Measurements from ENCODE around the gene LRP6.
"Not testable (repeated sequence)": the region's sequence is repeated elsewhere in the genome, so short reads cannot be mapped to it uniquely, and the experiment has no call there.

LRP6 gene

DNA sequence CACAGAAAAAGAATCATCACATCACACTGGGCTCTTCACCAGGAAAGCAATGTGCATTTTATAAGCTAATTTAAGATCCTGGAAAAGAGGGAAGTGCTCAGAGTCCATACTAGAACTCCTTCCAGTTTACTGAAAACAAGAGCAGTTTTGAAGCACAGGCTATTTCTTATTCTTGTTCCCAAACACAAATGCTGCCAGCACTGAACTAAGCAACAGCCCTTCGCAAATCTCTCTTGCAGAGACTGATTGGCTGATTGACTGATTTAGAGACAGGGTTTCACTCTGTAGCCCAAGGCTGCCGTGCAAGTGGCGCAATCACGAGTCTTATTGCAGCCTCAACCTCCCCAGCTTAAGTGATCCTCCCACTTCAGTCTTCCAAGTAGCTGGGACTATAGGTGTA lies 151.3 kb downstream of the LRP6 start:
- Mint-ChIP-seq H3K27ac (no peak overlapping the region), H3K4me1 (ENCODE audit: low read depth) (no peaks in the 10 kb centered on the region), H3K4me3 (no peak overlapping the region), H3K36me3 (ENCODE audit: low read depth) (no peaks in the 10 kb centered on the region), H3K9me3 (no peaks in the 10 kb centered on the region), H3K27me3 (ENCODE audit: low read depth) (peaks cover 4% of the 10 kb centered on the region)

DNA sequence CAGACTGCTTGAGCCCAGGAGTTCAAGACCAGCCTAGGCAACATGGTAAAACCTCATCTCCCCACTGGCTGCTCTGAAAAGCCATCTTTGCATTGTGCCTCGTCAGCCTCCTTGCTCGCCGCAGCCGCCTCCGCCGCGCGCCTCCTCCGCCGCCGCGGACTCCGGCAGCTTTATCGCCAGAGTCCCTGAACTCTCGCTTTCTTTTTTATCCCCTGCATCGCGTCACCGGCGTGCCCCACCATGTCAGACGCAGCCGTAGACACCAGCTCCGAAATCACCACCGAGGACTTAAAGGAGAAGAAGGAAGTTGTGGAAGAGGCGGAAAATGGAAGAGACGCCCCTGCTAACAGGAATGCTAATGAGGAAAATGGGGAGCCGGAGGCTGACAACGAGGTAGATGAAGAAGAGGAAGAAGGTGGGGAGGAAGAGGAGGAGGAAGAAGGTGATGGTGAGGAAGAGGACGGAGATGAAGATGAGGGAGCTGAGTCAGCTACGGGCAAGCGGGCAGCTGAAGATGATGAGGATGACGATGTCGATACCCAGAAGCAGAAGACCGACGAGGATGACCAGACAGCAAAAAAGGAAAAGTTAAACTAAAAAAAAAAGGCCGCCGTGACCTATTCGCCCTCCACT lies 155.8 kb downstream of the LRP6 start:
- not testable (repeated sequence) for H3K27ac Mint-ChIP-seq; H3K4me1 Mint-ChIP-seq (ENCODE audit: low read depth); H3K36me3 Mint-ChIP-seq (ENCODE audit: low read depth); H3K4me3 Mint-ChIP-seq; H3K27me3 Mint-ChIP-seq (ENCODE audit: low read depth)
- peaks cover 23% of the 10 kb centered on the region for H3K9me3 Mint-ChIP-seq

DNA sequence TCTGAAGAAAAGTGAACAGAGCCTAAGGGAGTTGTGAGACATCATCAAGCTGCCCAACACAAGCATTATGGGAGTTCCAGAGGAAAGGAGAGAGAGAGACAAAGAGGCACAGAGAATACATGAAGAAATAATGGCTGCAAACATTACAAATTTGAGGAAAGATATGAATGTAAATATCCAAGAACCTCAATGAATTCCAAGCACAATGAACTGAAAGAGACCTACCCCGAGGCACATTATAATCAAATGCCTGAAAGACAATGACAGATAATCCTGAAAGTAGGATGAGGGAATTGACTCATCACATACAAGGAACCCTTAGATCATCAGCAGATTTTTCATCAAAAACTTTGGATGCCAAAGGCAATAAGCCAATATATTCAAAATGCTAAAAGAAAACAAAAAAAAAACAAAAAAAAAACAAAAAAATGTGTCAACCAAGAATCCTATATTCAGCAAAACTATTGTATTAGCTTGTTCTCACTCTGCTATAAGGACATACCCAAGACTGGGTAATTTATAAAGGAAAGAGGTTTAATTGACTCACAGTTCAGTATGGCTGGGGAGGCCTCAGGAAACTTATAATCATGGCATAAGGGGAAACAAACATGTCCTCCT lies 158.3 kb downstream of the LRP6 start:
- Mint-ChIP-seq H3K36me3 (ENCODE audit: low read depth) (peaks cover 2% of the 10 kb centered on the region), H3K4me3 (no peak overlapping the region), H3K27ac (no peak overlapping the region), H3K9me3 (peaks cover 31% of the 10 kb centered on the region), H3K4me1 (ENCODE audit: low read depth) (no peaks in the 10 kb centered on the region), H3K27me3 (ENCODE audit: low read depth) (no peaks in the 10 kb centered on the region)

DNA sequence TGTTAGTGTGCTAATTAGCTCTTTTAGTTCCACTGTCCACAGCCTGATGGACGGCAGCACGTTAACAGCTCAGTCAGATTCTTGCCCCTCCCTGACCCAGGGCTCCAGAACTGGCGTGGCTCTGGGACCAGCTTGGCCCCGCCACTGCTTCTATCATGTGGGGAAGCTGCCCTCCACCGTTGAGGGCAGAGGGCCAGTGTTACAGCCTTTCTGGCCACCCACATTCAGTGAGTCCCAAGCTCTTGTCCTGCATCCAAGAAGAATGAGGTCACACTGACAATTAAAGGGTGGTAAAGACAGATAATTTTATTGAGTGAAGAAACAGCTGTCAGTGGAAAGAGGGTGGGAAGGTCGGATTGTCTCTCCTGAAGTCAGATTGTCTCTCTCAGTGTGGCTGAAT lies 159.2 kb downstream of the LRP6 start:
- H3K36me3 Mint-ChIP-seq (ENCODE audit: low read depth): peaks cover 5% of the 10 kb centered on the region
- no peaks in the 10 kb centered on the region for H3K27me3 Mint-ChIP-seq (ENCODE audit: low read depth)
- no peak overlapping the region for H3K4me3 Mint-ChIP-seq
- peaks cover 35% of the 10 kb centered on the region for H3K9me3 Mint-ChIP-seq
- no peak overlapping the region for H3K27ac Mint-ChIP-seq
- H3K4me1 Mint-ChIP-seq (ENCODE audit: low read depth): no peaks in the 10 kb centered on the region

DNA sequence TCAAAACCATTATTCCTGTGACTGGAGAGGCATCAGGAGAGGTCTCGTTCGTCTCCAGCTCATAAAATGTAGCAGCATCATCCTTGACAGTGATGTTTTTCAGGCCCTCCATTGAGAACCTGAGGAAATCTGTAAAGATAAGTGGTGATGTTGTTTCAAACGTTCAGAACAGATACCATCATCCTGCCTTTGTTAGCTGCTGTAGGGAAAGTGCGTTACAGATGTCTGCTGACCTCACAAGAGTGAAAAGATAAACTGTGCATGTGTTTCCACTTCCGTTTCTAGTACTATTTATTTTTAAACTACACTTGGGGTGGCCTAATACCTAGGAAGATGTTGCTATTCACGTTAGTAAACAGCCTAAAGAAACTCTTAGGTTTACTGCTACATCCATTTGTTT lies 167.7 kb downstream of the LRP6 start:
- no peak overlapping the region for H3K27ac Mint-ChIP-seq
- peaks cover 4% of the 10 kb centered on the region for H3K9me3 Mint-ChIP-seq
- peaks cover 12% of the 10 kb centered on the region for H3K36me3 Mint-ChIP-seq (ENCODE audit: low read depth)
- no peaks in the 10 kb centered on the region for H3K27me3 Mint-ChIP-seq (ENCODE audit: low read depth)
- no peaks in the 10 kb centered on the region for H3K4me1 Mint-ChIP-seq (ENCODE audit: low read depth)
- no peak overlapping the region for H3K4me3 Mint-ChIP-seq

DNA sequence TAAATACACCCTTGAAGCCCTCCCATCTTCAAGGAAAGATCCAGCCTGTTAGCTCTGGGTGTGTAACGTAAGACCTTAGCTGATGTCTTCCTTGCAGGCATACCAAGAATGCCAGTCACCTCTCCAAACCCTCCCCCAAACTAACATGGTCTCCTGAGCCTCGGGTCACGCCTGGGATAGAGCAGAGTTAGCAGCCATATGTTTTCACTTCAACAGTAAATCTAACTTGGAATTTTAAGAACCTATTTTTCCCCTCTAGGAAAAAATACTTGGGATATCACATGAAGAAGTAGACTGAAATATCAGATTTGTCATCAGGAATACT lies 168.2 kb downstream of the LRP6 start:
- H3K27ac Mint-ChIP-seq: no peak overlapping the region
- peaks cover 4% of the 10 kb centered on the region for H3K9me3 Mint-ChIP-seq
- peaks cover 12% of the 10 kb centered on the region for H3K36me3 Mint-ChIP-seq (ENCODE audit: low read depth)
- H3K4me3 Mint-ChIP-seq: no peak overlapping the region
- H3K27me3 Mint-ChIP-seq (ENCODE audit: low read depth): no peaks in the 10 kb centered on the region
- no peaks in the 10 kb centered on the region for H3K4me1 Mint-ChIP-seq (ENCODE audit: low read depth)

DNA sequence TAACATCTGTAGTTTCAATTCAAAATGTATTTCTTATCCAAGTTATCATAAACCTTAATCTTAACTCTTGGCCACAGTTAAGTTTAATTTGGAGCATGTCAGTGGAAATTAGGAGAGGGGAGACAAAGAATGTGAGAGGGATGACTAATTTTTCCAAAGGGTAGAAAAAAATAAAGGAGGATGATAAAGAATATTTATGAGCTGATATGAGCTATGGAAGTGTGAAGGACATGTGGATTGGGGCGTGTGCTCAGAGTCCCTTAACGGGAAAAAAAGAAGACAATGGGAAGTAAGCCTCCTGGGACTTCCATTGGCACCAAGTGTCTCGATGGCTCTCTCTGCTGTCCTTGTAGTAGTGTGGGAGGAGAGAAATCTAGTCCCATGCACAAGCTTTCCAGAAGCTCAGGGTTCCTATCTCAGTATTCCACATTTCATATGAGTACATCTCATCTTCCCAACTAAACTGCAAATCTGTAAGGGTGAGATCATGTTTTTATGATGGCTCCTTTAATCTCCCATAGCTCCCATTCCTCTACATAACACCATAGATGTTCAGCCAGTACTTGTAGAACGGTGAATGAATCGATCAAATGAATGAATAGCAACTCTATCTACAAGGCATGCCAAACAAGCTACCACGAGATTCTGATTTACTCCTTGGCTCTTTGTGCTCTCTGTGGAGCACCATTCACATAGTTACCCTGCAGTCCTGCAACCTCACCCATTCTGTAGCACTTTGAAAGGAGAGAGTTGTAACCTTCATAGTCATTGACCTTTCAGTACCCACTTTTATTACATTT lies 168.8 kb downstream of the LRP6 start:
- no peak overlapping the region for H3K27ac Mint-ChIP-seq
- no peaks in the 10 kb centered on the region for H3K4me1 Mint-ChIP-seq (ENCODE audit: low read depth)
- peaks cover 10% of the 10 kb centered on the region for H3K36me3 Mint-ChIP-seq (ENCODE audit: low read depth)
- no peaks in the 10 kb centered on the region for H3K9me3 Mint-ChIP-seq
- no peak overlapping the region for H3K4me3 Mint-ChIP-seq
- H3K27me3 Mint-ChIP-seq (ENCODE audit: low read depth): no peaks in the 10 kb centered on the region

DNA sequence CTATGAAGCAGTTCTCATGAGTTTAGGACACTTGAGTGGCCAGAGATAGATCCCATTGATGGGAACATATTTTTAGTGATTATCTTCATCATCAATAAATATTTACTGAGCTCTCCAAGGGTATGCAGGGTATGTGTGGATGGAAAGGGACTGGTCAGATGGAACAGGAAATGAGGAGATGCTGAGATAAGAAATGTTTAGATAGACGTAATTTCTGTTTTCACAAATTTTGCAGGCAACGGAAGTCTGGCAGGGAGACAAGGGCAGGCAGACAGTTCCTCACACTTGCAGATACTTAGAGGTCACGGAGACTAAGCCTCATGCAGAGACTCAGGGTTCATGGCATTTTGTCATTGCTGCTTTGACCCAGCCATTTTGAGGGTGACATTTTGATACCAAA lies 171.8 kb downstream of the LRP6 start:
- Mint-ChIP-seq H3K9me3 (no peaks in the 10 kb centered on the region), H3K4me1 (ENCODE audit: low read depth) (no peaks in the 10 kb centered on the region), H3K27me3 (ENCODE audit: low read depth) (no peaks in the 10 kb centered on the region), H3K36me3 (ENCODE audit: low read depth) (peaks cover 10% of the 10 kb centered on the region), H3K27ac (no peak overlapping the region), H3K4me3 (no peak overlapping the region)

DNA sequence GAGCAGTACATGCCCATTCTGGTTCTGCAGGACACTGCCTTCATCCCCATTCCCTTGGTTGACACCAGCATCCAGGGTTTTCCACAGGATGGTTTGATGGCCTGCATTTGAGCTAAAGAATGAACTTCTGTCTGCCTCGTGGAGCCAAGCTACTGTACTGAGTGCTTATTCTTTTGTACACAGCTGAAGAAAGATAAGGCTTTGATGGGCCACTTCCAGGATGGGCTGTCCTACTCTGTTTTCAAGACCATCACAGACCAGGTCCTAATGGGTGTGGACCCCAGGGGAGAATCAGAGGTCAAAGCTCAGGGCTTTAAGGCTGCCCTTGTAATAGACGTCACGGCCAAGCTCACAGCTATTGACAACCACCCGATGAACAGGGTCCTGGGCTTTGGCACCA lies 172.4 kb downstream of the LRP6 start:
- no peaks in the 10 kb centered on the region for H3K9me3 Mint-ChIP-seq
- no peaks in the 10 kb centered on the region for H3K4me1 Mint-ChIP-seq (ENCODE audit: low read depth)
- no peaks in the 10 kb centered on the region for H3K27me3 Mint-ChIP-seq (ENCODE audit: low read depth)
- no peak overlapping the region for H3K27ac Mint-ChIP-seq
- peaks cover 12% of the 10 kb centered on the region for H3K36me3 Mint-ChIP-seq (ENCODE audit: low read depth)
- no peak overlapping the region for H3K4me3 Mint-ChIP-seq

DNA sequence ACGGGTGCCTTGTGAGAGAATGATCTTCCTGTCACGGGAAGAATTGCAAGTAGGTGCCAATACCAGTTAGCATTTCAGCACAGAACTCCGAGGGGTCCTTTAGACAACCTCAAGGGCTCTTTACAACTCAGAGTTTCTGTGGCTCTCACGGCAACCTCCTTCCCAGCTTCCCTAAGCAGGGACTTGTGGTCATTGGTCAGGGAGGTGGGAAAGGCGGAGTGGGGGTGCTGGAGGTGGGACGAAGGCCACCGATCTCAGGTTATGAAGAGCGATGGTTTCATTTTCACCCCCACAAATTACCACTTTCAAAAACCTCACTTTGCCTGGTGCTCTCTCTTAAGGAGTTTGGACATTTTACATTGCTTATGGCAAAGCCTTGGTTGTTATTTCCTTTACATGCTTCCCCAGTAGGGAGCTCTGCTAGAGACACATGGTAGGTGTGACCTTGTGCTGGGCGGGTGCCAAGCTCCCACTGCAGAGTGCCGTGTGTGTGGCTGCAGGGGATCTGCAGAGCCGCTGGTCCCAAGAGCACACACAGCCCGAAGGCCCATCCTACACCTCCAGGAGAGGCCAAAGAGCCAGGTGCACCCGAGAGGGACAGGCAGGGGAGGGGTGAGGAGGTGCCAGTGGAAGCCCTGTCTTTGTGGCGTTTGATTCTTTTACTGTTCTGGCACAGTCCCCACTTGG lies 174.7 kb downstream of the LRP6 start:
- Mint-ChIP-seq H3K4me3 (no peak overlapping the region), H3K27me3 (ENCODE audit: low read depth) (no peaks in the 10 kb centered on the region), H3K27ac (no peak overlapping the region), H3K9me3 (no peaks in the 10 kb centered on the region), H3K4me1 (ENCODE audit: low read depth) (no peaks in the 10 kb centered on the region), H3K36me3 (ENCODE audit: low read depth) (peaks cover 17% of the 10 kb centered on the region)

DNA sequence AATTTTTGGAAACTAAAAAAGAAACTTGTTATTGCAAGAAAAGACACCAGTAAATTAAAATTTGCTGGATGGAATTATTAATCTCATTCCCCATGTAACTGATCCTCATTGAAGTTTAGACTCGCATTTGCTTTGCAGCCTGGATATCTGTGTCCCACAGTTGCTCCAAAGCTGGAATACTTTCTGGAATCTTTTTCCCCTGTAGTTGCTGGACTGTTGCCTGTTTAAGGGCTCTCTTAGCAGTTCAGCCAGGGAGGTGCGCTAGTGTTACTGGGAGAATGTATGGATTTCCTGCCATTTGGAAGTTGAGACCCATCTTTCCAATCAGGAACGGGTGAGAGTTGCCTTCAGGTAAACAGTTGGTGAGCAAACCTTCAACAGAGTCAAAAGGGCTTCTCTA lies 175.8 kb downstream of the LRP6 start:
- no peak overlapping the region for H3K27ac Mint-ChIP-seq
- no peak overlapping the region for H3K4me3 Mint-ChIP-seq
- no peaks in the 10 kb centered on the region for H3K4me1 Mint-ChIP-seq (ENCODE audit: low read depth)
- peaks cover 17% of the 10 kb centered on the region for H3K36me3 Mint-ChIP-seq (ENCODE audit: low read depth)
- H3K9me3 Mint-ChIP-seq: no peaks in the 10 kb centered on the region
- H3K27me3 Mint-ChIP-seq (ENCODE audit: low read depth): no peaks in the 10 kb centered on the region

DNA sequence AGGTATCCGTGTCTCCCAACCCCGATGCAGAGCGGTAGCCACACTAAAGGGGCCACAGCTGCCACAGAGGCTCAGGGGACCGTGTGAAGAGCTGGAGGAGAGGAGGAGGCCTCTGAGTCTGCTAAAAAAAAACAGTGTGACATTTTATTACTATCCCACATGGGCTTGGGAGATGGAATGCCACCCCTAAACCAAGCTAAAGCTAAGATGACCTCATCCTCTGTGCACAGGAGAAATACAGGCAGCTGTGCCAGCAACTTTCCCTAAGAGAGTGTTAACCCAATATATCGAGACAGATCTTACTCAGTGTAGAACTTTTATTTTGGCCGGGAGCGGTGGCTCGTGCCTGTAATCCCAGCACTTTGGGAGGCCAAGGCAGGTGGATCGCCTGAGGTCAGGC lies 178.1 kb downstream of the LRP6 start:
- H3K36me3 Mint-ChIP-seq (ENCODE audit: low read depth): peaks cover 7% of the 10 kb centered on the region
- H3K27ac Mint-ChIP-seq: no peak overlapping the region
- no peaks in the 10 kb centered on the region for H3K4me1 Mint-ChIP-seq (ENCODE audit: low read depth)
- no peaks in the 10 kb centered on the region for H3K9me3 Mint-ChIP-seq
- no peaks in the 10 kb centered on the region for H3K27me3 Mint-ChIP-seq (ENCODE audit: low read depth)
- no peak overlapping the region for H3K4me3 Mint-ChIP-seq

DNA sequence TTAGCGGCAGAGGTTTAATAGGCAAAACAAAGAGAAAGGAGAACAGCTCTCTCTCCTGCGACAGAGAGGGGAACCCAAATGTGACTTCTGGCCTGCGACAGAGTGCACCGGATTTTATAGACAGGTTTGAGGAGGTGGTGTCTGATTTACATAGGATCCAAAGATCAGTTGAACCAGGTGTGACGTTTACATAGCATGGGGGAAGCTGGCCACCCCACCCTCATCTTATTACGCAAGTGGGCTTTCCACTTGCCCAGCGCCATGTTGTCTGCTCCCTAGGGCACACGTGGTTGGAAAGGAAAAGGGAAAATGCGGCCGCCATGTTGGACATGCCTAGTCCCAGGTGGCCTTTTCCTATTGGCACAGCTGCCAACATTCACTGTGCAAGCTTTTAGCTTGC lies 178.7 kb downstream of the LRP6 start:
- H3K27ac Mint-ChIP-seq: no peak overlapping the region
- H3K4me1 Mint-ChIP-seq (ENCODE audit: low read depth): no peaks in the 10 kb centered on the region
- no peaks in the 10 kb centered on the region for H3K9me3 Mint-ChIP-seq
- H3K27me3 Mint-ChIP-seq (ENCODE audit: low read depth): no peaks in the 10 kb centered on the region
- no peak overlapping the region for H3K4me3 Mint-ChIP-seq
- H3K36me3 Mint-ChIP-seq (ENCODE audit: low read depth): peaks cover 7% of the 10 kb centered on the region

DNA sequence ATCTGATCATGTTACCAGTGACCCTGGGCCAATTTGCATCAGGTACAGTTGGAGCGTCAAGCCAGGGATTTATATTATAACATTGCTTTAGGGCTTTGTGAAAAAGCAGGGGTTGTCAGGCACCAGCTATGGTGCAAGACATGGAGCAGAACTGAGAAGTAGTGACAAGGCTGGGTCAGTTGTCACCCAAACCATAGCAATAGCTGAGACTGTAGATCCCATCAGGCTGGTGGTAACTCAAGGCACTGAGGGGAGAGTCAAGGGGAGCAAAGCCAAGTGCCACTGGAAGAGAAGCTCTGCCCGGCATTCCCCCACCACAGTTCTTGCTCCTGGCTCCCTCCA lies 179.2 kb downstream of the LRP6 start:
- Mint-ChIP-seq H3K4me1 (ENCODE audit: low read depth) (no peaks in the 10 kb centered on the region), H3K4me3 (no peak overlapping the region), H3K36me3 (ENCODE audit: low read depth) (peaks cover 7% of the 10 kb centered on the region), H3K27ac (no peak overlapping the region), H3K27me3 (ENCODE audit: low read depth) (no peaks in the 10 kb centered on the region), H3K9me3 (no peaks in the 10 kb centered on the region)

Data from T-helper 1 cell treated with Interleukin-12 subunit alpha and Interleukin-12 subunit beta and Interleukin-4 antibody, amounts not matched to agents 30 μg/mL and 1 μg/mL, for 36 hours (primary cell).